ENCODE data around the gene OR1I1. TPM values are rescaled to one million over a fixed set of nuclear protein-coding genes. Genes with fewer than 3 reads are reported as not detected.

Gene OR1I1
- total and polyA plus RNA-seq, 2 of the 4 experiments (the other 2 are of a cell fraction), result not detected

GRCh38 chr19:15045506-15045905 lies 36.5 kb upstream of the OR1I1 start:
- H2BK20ac ChIP-seq (ENCODE audit: low read depth, low read length), result no peak overlapping the region
- H3K4me3 ChIP-seq (ENCODE audit: insufficient read depth, low read depth, low read length), result no peak overlapping the region
- ATAC-seq (ENCODE audit: low read depth) (no peak), DNase-seq (no peak)
- WGBS, 2 experiments (ENCODE audit: extremely low coverage in 2 of 2, insufficient read length in 1 of 2), result no CpG with 5 or more reads among the region's 3 CpGs
- no peak overlapping the region for H3K18ac ChIP-seq (ENCODE audit: low read depth, low read length)
- dilution Hi-C loops (cut with HindIII; ENCODE audit: low sequenced_read_pairs, unreplicated experiment), result no loop called here
- no peak overlapping the region for H3K14ac ChIP-seq (replicated peaks; ENCODE audit: low read depth, low read length)
- H3K23ac ChIP-seq (ENCODE audit: low read depth, low read length), result no peak overlapping the region
- no peaks in the 10 kb centered on the region for H3K27me3 ChIP-seq (ENCODE audit: control insufficient read depth, insufficient read depth, low read length)
- no peak overlapping the region for H3K9ac ChIP-seq (ENCODE audit: low read depth, low read length)
- H2BK15ac ChIP-seq (ENCODE audit: low read depth, low read length), result no peak overlapping the region
- no peak overlapping the region for H2AK5ac ChIP-seq (ENCODE audit: low read depth, low read length)
- no peak overlapping the region for H2BK5ac ChIP-seq (ENCODE audit: low read depth, low read length, poor library complexity, severe bottlenecking)
- H3K79me1 ChIP-seq (ENCODE audit: low read depth in 1 of 2, low read length in 2 of 2), result no peaks in the 10 kb centered on the region
- H3K4ac ChIP-seq (ENCODE audit: low read depth, low read length), result no peak overlapping the region
- H4K91ac ChIP-seq (ENCODE audit: insufficient read depth, low read depth, low read length), result no peak overlapping the region
- intact Hi-C loops (cut with micrococcal nuclease), result no loop called here
- H3K36me3 ChIP-seq (ENCODE audit: control insufficient read depth, insufficient read depth, low read length), result no peaks in the 10 kb centered on the region
- H4K5ac ChIP-seq (ENCODE audit: low read depth, low read length), result no peak overlapping the region
- no peak overlapping the region for H4K8ac ChIP-seq (ENCODE audit: low read depth in 2 of 2, low read length in 2 of 2)
- H3K56ac ChIP-seq (ENCODE audit: extremely low read depth, insufficient read depth, low read length), result no peak overlapping the region
- H3K9me1 ChIP-seq (ENCODE audit: insufficient read depth, low read length), result no peaks in the 10 kb centered on the region
- ChIA-PET POLR2A (ENCODE audit: unreplicated experiment) (no interaction called here), CTCF (interaction anchor here (0.6 kb wide), 1 partner anchor 39 kb away, joined by 3 read pairs; no protein-coding TSS in a partner anchor)
- H2AFZ ChIP-seq (replicated peaks; ENCODE audit: low read length, poor library complexity), result no peak overlapping the region
- H3K4me1 ChIP-seq (ENCODE audit: control insufficient read depth, insufficient read depth, low read length), result no peaks in the 10 kb centered on the region
- H2BK120ac ChIP-seq (ENCODE audit: low read depth, low read length), result no peak overlapping the region
- no peak overlapping the region for H3K27ac ChIP-seq (ENCODE audit: insufficient read depth, low read length)
- BruUV-seq (replicated peaks), result no TSS peak
- TF ChIP-seq CEBPB (IDR thresholded peaks at IDR 0.05; ENCODE audit: low read depth, low read length) (no peak), BHLHE40 (IDR thresholded peaks at IDR 0.05; ENCODE audit: low read depth, low read length) (no peak), RAD21 (IDR thresholded peaks at IDR 0.05; ENCODE audit: low read length) (no peak)
- no peak overlapping the region for H2AK9ac ChIP-seq (replicated peaks; ENCODE audit: low read depth, low read length, poor library complexity)
- H3K4me2 ChIP-seq (ENCODE audit: low read depth, low read length), result no peak overlapping the region
- H3K9me3 ChIP-seq (ENCODE audit: control insufficient read depth, insufficient read depth, low read length), result no peaks in the 10 kb centered on the region
- no peaks in the 10 kb centered on the region for H4K20me1 ChIP-seq (ENCODE audit: insufficient read depth, low read length)
- in situ Hi-C loops (cut with MboI; ENCODE audit: low sequenced_read_pairs), result no loop called here

Data from IMR-90 (cell line).